Erythroblast (primary cell): ENCODE measurements around the gene SELE.

Source experiments
- GATA1 ChIP-seq: IDR thresholded peaks from 2 replicates; pipeline ENCODE4 v1.6.1; 2011; ENCODE audit warnings: low read depth, mild to moderate bottlenecking, control low read depth, low read length, moderate library complexity
- POLR2A ChIP-seq: IDR thresholded peaks from 2 replicates; pipeline ENCODE4 v1.6.1; 2011; ENCODE audit warnings: mild to moderate bottlenecking, low read length

GRCh38 chr1:169779150-169779549 is 45.3 kb upstream of the SELE start:
- TF ChIP-seq POLR2A = no peak
- no peak for TF ChIP-seq GATA1
